HepG2 (cell line): ENCODE results near the gene TCF3. TPM values are rescaled to one million over a fixed set of nuclear protein-coding genes. Genes with fewer than 3 reads are reported as not detected.

ENCODE experiments used
- EHMT2 ChIP-seq: fragments of 200-600 bp; sonication (generic); IDR thresholded peaks from 2 replicates; pipeline ENCODE4 v1.7.0; 2017; ENCODE audit warnings: antibody characterized with exemption, low read depth, low read length, borderline replicate concordance
- HNRNPL ChIP-seq: fragments of 200-400 bp; formaldehyde crosslinking; IDR thresholded peaks from 2 replicates; pipeline ENCODE4 v1.6.1; 2017; ENCODE audit warnings: mild to moderate bottlenecking, low read depth, low read length
- MAFF ChIP-seq: IDR thresholded peaks from 2 replicates; pipeline ENCODE4 v1.6.1; 2011; ENCODE audit warnings: low read depth, low read length, improper control_type of control experiment
- NCOA2 ChIP-seq: sonication (generic); formaldehyde crosslinking; IDR thresholded peaks from 2 replicates; pipeline ENCODE4 v1.8.0; 2022; ENCODE audit warnings: inconsistent platforms
- NR2F1 ChIP-seq, 2 experiments: fragments of 450-650 bp in 1 of 2; formaldehyde crosslinking in 1 of 2; IDR thresholded peaks; 2 replicates each; pipeline versions ENCODE4 v1.5.0 to v1.6.1; 2016 to 2020; ENCODE audit warnings: mild to moderate bottlenecking in 1 of 2, missing compliant biosample characterization in 1 of 2, missing genetic modification reagents in 1 of 2, moderate library complexity in 1 of 2
- SCMH1 ChIP-seq: sonication (generic); formaldehyde crosslinking; IDR thresholded peaks from 2 replicates; pipeline ENCODE4 v1.9.0; 2021; ENCODE audit warnings: missing genetic modification reagents, mild to moderate bottlenecking, borderline replicate concordance
- SOX6 ChIP-seq, 2 experiments: fragments of 450-650 bp in 1 of 2; sonication (generic) in 1 of 2; formaldehyde crosslinking in 1 of 2; IDR thresholded peaks; 2 replicates each; pipeline versions ENCODE4 v1.4.0 to v1.6.1; 2017 to 2020; ENCODE audit warnings: antibody characterized with exemption in 1 of 2, mild to moderate bottlenecking in 1 of 2, missing genetic modification reagents in 1 of 2
- ZNF138 ChIP-seq: sonication (generic); formaldehyde crosslinking; IDR thresholded peaks from 2 replicates; pipeline ENCODE4 v1.5.0; 2020; ENCODE audit warnings: mild to moderate bottlenecking, low read depth, missing genetic modification reagents
- ZNF343 ChIP-seq: sonication (generic); formaldehyde crosslinking; IDR thresholded peaks from 2 replicates; pipeline ENCODE4 v1.4.0; 2020; ENCODE audit warnings: mild to moderate bottlenecking, missing genetic modification reagents
- ZNF598 ChIP-seq: sonication (generic); formaldehyde crosslinking; IDR thresholded peaks from 2 replicates; pipeline ENCODE4 v1.5.1; 2020; ENCODE audit warnings: mild to moderate bottlenecking, missing genetic modification reagents, borderline replicate concordance
- ZSCAN25 ChIP-seq: sonication (generic); formaldehyde crosslinking; IDR thresholded peaks from 2 replicates; pipeline ENCODE4 v1.8.0; 2022; ENCODE audit warnings: mild to moderate bottlenecking, missing genetic modification reagents
- ZSCAN30 ChIP-seq: sonication (generic); formaldehyde crosslinking; IDR thresholded peaks from 2 replicates; pipeline ENCODE4 v1.5.0; 2020; ENCODE audit warnings: mild to moderate bottlenecking, missing genetic modification reagents
- polyA plus RNA-seq, 8 experiments: library from polyadenylated mRNA; depleted of rRNA in 3 of 8; stranded (reverse) in 7 of 8; unstranded in 1 of 8; fragments of >200 nt; fragmentation: Illumina TruSeq in 4 of 8; extraction: Trizol in 4 of 8; gene quantifications; 2 replicates each; pipeline versions ENCODE4 v1.2.1 to v1.2.3, GENCODE V29; 2011 to 2016; ENCODE audit warnings: low read depth in 4 of 8, missing spikeins in 1 of 8, mixed read lengths in 1 of 8; ENCODE audit not compliant: insufficient read depth in 1 of 8
- total RNA-seq, 5 experiments: library from RNA; depleted of rRNA; stranded (reverse); fragments of >200 nt; fragmentation: Illumina TruSeq; extraction: Trizol; gene quantifications; 2 replicates each; pipeline ENCODE4 v1.2.3, GENCODE V29; 2016; ENCODE audit warnings: low read depth in 1 of 5
- TF ChIP-seq, protein P1 (sequence below): sonication (generic); formaldehyde crosslinking; IDR thresholded peaks from 2 replicates; pipeline ENCODE4 v1.4.0; 2020; ENCODE audit warnings: mild to moderate bottlenecking, low read depth, missing genetic modification reagents
- TF ChIP-seq, protein P2 (sequence below): sonication (generic); formaldehyde crosslinking; IDR thresholded peaks from 2 replicates; pipeline ENCODE4 v1.4.0; 2020; ENCODE audit warnings: missing genetic modification reagents
- TF ChIP-seq, protein P3 (sequence below): sonication (generic); formaldehyde crosslinking; IDR thresholded peaks from 2 replicates; pipeline ENCODE4 v1.4.0; 2020; ENCODE audit warnings: mild to moderate bottlenecking, missing genetic modification reagents
- TF ChIP-seq, protein P4 (sequence below): sonication (generic); formaldehyde crosslinking; IDR thresholded peaks from 2 replicates; pipeline ENCODE4 v1.4.0; 2020; ENCODE audit warnings: mild to moderate bottlenecking, missing genetic modification reagents

TCF3 gene
- total and polyA plus RNA-seq, 2 of the 13 experiments (the other 11 are each of a cell fraction or from before 2014, with no cell fraction given): 51.4 to 53.2 TPM

DNA sequence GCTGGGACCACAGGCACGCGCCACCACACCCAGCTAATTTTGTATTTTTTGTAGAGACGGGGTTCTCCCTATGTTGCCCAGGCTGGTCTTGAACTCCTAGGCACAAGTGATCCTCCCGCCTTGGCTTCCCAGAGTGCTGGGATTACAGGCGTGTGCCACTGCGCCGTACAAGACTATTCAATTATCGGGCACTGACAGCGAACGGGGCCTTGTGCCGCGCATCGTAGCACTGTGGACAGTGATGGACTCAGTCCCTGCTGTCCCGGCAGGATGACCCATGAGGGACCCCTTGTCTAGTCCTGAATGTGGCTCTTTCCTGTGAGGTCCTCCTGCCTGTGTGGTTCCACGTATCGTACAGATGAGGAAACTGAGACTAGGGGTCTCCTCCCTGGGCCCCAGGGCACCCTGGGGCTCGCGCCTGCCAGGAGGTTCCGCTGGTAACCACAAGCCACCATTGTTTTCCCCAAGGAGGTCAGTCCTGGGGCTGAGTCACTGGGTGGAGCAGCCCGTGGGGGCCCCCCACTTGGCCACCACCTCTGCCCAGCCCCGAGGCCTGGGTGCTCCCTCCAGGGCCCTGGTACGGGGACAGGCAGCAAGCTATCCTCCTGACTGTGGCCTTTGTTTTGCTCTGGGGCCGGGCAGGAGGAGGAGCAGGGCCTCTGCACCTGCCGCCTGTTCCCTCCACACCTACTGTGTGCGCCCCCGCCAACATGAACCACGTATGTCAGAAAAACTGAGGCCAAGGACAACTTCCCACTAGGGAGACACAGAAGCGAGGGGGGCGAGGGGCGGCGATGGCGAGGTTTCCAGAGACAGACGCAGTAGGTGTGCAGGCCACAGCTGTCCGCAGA, 2.9 kb upstream of the TCF3 start (continued):
- TF ChIP-seq, protein P1, sequence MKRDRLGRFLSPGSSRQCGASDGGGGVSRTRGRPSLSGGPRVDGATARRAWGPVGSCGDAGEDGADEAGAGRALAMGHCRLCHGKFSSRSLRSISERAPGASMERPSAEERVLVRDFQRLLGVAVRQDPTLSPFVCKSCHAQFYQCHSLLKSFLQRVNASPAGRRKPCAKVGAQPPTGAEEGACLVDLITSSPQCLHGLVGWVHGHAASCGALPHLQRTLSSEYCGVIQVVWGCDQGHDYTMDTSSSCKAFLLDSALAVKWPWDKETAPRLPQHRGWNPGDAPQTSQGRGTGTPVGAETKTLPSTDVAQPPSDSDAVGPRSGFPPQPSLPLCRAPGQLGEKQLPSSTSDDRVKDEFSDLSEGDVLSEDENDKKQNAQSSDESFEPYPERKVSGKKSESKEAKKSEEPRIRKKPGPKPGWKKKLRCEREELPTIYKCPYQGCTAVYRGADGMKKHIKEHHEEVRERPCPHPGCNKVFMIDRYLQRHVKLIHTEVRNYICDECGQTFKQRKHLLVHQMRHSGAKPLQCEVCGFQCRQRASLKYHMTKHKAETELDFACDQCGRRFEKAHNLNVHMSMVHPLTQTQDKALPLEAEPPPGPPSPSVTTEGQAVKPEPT: no peak
- peak; percentile 84 for TF ChIP-seq HNRNPL
- TF ChIP-seq ZNF598: no peak
- TF ChIP-seq NCOA2 (CRISPR knock-in tag): no peak
- TF ChIP-seq, protein P2, sequence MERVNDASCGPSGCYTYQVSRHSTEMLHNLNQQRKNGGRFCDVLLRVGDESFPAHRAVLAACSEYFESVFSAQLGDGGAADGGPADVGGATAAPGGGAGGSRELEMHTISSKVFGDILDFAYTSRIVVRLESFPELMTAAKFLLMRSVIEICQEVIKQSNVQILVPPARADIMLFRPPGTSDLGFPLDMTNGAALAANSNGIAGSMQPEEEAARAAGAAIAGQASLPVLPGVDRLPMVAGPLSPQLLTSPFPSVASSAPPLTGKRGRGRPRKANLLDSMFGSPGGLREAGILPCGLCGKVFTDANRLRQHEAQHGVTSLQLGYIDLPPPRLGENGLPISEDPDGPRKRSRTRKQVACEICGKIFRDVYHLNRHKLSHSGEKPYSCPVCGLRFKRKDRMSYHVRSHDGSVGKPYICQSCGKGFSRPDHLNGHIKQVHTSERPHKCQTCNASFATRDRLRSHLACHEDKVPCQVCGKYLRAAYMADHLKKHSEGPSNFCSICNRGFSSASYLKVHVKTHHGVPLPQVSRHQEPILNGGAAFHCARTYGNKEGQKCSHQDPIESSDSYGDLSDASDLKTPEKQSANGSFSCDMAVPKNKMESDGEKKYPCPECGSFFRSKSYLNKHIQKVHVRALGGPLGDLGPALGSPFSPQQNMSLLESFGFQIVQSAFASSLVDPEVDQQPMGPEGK (CRISPR knock-in tag): 0 out of 2 replicates have a peak, but pooled peaks have one; percentile 35
- no peak for TF ChIP-seq ZNF343 (CRISPR knock-in tag)
- no peak for TF ChIP-seq SCMH1 (CRISPR knock-in tag)
- TF ChIP-seq, protein P3, sequence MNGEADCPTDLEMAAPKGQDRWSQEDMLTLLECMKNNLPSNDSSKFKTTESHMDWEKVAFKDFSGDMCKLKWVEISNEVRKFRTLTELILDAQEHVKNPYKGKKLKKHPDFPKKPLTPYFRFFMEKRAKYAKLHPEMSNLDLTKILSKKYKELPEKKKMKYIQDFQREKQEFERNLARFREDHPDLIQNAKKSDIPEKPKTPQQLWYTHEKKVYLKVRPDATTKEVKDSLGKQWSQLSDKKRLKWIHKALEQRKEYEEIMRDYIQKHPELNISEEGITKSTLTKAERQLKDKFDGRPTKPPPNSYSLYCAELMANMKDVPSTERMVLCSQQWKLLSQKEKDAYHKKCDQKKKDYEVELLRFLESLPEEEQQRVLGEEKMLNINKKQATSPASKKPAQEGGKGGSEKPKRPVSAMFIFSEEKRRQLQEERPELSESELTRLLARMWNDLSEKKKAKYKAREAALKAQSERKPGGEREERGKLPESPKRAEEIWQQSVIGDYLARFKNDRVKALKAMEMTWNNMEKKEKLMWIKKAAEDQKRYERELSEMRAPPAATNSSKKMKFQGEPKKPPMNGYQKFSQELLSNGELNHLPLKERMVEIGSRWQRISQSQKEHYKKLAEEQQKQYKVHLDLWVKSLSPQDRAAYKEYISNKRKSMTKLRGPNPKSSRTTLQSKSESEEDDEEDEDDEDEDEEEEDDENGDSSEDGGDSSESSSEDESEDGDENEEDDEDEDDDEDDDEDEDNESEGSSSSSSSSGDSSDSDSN (CRISPR knock-in tag): peak; percentile 36; the same call in 1 of the 2 replicates
- TF ChIP-seq MAFF: no peak
- TF ChIP-seq ZSCAN30 (CRISPR knock-in tag): no peak
- no peak for TF ChIP-seq SOX6 (IDR thresholded peaks at IDR 0.05)
- TF ChIP-seq SOX6 (CRISPR knock-in tag; IDR thresholded peaks at IDR 0.05): peak; percentile 32; the same call in 1 of the 2 replicates
- TF ChIP-seq, protein P4, sequence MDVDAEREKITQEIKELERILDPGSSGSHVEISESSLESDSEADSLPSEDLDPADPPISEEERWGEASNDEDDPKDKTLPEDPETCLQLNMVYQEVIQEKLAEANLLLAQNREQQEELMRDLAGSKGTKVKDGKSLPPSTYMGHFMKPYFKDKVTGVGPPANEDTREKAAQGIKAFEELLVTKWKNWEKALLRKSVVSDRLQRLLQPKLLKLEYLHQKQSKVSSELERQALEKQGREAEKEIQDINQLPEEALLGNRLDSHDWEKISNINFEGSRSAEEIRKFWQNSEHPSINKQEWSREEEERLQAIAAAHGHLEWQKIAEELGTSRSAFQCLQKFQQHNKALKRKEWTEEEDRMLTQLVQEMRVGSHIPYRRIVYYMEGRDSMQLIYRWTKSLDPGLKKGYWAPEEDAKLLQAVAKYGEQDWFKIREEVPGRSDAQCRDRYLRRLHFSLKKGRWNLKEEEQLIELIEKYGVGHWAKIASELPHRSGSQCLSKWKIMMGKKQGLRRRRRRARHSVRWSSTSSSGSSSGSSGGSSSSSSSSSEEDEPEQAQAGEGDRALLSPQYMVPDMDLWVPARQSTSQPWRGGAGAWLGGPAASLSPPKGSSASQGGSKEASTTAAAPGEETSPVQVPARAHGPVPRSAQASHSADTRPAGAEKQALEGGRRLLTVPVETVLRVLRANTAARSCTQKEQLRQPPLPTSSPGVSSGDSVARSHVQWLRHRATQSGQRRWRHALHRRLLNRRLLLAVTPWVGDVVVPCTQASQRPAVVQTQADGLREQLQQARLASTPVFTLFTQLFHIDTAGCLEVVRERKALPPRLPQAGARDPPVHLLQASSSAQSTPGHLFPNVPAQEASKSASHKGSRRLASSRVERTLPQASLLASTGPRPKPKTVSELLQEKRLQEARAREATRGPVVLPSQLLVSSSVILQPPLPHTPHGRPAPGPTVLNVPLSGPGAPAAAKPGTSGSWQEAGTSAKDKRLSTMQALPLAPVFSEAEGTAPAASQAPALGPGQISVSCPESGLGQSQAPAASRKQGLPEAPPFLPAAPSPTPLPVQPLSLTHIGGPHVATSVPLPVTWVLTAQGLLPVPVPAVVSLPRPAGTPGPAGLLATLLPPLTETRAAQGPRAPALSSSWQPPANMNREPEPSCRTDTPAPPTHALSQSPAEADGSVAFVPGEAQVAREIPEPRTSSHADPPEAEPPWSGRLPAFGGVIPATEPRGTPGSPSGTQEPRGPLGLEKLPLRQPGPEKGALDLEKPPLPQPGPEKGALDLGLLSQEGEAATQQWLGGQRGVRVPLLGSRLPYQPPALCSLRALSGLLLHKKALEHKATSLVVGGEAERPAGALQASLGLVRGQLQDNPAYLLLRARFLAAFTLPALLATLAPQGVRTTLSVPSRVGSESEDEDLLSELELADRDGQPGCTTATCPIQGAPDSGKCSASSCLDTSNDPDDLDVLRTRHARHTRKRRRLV (CRISPR knock-in tag): no peak
- no peak for TF ChIP-seq ZSCAN25 (CRISPR knock-in tag)
- no peak for TF ChIP-seq NR2F1 (CRISPR knock-in tag; IDR thresholded peaks at IDR 0.05)
- no peak for TF ChIP-seq ZNF138 (CRISPR knock-in tag)
- TF ChIP-seq EHMT2: no peak
